ENCODE results near the gene GTF3C4. TPM values are rescaled to one million over a fixed set of nuclear protein-coding genes. Genes with fewer than 3 reads are reported as not detected.

The GTF3C4 gene
- total and polyA plus RNA-seq, 2 of the 8 experiments (the other 6 are each of a cell fraction or from before 2014, with no cell fraction given) = 6.8 to 39.2 TPM

DNA sequence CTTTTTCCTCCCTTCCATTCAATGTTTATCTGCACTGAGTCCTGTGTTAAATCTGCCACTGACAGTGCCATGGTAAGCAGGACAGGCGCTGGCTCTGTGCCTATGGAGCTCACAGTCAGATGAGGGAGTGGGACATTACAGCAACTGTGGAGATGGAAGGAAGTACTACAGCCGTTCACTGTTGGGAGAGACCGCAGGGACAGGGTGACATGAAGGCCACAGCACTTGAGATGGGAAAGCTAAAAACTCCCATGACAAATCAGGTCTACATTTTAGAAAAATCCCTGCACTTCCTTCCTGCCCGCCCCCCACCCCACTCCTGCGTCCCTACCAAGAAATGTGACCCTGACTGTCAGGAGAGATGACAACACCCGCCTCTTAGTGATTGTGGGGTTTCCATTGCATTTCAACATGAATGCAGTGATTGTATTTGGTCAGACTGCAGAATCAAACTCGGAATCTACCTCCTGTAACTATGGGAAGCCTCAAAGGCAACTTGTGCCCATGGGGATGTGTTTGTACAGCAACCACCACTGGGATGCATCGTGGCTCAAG lies 56.4 kb downstream of the GTF3C4 start (continued):
- no peak for TF ChIP-seq JUND (IDR thresholded peaks at IDR 0.05; ENCODE audit: low read length)
- no peak for TF ChIP-seq SIN3A (conservative IDR thresholded peaks at IDR 0.05 in 1 of 2, IDR thresholded peaks at IDR 0.05 in 1 of 2; ENCODE audit: low read depth in 1 of 2, low read length in 2 of 2)
- TF ChIP-seq, protein P1, sequence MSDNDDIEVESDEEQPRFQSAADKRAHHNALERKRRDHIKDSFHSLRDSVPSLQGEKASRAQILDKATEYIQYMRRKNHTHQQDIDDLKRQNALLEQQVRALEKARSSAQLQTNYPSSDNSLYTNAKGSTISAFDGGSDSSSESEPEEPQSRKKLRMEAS (IDR thresholded peaks at IDR 0.05) = no peak
- TF ChIP-seq TBP (IDR thresholded peaks at IDR 0.05; ENCODE audit: low read depth, low read length) = no peak
- TF ChIP-seq SRF (IDR thresholded peaks at IDR 0.05; ENCODE audit: low read depth, low read length) = no peak
- no peak for TF ChIP-seq KDM1A (IDR thresholded peaks at IDR 0.05; ENCODE audit: borderline replicate concordance, low read length)
- TF ChIP-seq EP300 (IDR thresholded peaks at IDR 0.05; ENCODE audit: borderline replicate concordance in 1 of 2, low read depth in 2 of 2, low read length in 2 of 2) = no peak
- no peak for TF ChIP-seq GABPA (IDR thresholded peaks at IDR 0.05; ENCODE audit: borderline replicate concordance, insufficient read depth, low read length)

All from H1 (cell line).